Central memory CD4-positive, alpha-beta T cell (primary cell): ENCODE measurements around the gene CAGE1.
"Not testable (repeated sequence)": the region's sequence is repeated elsewhere in the genome, so short reads cannot be mapped to it uniquely, and the experiment has no call there.

Experiments
- DNase-seq: peaks from one replicate; pipeline ENCODE4 v3.0.0; 2022

Gene CAGE1

GRCh38 chr6:7338031-7338430 lies 51.5 kb downstream of the CAGE1 start:
- DNase-seq: no peak

DNA sequence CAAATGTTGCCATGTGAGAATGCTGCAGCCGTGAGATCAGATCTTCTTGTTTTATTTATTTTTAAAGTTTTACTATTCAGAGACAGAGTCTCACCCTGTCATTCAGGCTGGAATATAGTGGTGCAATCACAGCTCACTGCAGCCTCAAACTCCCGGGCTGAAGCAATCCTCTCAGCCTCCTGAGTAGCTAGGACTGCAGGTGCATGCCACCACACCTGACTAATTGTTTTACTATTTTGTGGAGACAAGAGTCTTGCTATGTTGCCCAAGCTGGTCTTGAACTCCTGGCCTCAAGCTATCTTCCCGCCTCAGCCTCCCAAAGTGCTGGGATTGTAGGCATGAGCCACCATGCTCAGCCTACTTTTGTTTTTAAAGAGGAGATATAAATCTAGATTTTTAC lies 54.0 kb downstream of the CAGE1 start:
- no peak for DNase-seq

GRCh38 chr6:7334685-7335084 lies 54.9 kb downstream of the CAGE1 start:
- no peak for DNase-seq

DNA sequence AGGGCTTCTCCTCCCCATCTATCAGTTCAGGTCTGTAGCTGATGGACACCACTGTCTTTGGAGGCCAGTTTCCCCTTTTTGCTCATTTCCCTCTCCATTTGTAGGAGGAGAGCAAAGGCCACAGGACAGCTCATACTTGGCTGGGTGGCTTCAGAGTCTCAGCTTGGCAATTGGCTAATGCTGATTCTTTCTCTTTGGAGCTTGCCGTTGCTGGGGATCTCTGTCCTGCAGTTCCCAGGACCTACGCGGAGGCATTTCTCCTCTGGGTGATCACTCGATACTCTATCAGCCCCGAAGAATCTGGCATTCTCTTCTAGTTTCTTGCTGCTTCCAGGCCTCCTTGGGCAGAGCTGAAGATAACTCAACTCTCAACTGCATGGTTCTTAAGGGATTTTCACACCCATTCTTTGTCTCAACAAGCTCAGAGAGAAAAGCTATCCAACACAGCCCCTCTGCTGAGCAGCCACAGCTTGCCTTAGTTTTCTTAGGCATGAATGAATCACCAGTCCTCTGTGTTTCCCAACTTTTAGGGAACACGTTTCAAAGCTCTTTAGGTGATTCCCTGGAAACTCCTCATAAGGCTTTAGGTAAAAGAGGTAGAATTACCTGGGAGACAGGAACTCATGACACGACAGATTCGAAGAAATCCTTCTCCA lies 57.3 kb downstream of the CAGE1 start:
- no peak for DNase-seq

DNA sequence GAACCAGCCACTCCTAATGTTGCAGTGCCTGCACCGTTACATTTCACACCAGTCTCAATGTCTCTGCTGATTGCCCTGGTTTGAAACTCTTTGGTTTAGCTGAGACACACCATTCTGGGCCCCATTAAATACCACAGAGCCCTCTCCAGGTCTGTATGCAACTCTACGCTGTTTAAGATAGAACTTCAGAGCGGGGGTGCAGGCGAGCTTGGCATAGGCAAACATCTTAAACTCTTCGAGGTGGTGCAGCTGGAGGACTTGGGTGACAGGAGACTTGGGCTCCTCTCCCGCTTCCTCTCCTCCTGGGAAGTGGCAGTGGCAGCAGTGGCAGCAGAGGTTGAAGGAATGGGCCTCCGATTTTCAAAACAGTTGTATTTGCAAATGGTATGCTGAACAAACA lies 58.1 kb downstream of the CAGE1 start:
- DNase-seq: no peak

DNA sequence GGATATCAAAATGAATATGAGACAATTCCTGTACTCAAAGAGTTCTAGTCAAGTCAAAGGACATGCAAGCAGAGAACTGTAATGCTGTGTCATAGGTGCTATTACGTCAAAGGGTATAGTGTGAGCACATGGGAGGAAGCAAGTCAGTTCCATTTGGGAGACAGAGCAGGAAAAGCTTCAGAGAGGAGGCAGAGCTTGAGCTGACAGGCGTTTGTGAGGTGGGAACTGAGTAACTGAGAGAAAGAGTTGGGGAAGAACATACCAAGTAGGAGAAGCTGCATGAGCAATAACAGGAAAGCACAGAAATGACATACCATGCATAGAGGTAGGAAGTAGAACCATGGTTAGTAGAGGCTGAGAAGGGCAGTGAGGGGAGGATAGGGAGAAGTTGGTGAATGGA lies 61.3 kb downstream of the CAGE1 start:
- DNase-seq: no peak

DNA sequence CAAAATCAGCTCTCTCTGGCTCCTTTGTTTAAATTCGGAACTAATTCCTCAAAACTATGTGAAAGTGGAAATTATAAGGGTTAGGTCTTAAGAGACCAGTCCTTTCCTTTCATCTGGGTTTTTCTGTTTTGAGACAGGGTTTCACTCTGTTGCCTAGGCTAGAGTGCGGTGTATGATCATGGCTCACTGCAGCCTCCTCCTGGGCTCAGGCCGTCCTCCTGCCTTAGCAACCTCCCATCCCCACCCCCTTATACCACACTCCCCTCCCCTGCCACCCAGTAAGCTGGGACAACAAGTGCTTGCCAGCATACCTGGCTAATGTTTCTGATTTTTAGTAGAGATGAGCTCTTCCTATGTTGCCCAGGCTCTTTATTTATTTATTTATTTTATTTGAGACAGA lies 63.8 kb downstream of the CAGE1 start:
- DNase-seq: no peak

DNA sequence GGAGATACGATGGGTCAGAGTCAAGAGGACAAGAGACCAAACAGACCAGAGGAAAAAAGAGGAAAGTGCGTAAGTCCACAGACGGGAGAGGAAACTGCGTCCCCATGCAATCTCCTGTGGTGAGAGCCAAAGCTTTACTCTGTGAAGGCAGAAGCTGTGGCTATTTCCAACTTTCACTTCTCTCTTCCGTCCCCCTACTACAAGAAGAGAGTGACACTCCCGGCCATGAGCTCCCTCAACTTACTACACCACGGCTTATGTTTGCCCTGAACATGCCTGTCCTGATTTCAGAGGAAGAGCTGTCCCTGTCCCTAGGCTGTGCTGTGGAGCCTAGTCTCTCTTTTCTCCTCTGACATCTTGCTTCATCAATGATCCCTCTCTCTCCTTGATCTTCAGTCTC lies 65.0 kb downstream of the CAGE1 start:
- DNase-seq: no peak

DNA sequence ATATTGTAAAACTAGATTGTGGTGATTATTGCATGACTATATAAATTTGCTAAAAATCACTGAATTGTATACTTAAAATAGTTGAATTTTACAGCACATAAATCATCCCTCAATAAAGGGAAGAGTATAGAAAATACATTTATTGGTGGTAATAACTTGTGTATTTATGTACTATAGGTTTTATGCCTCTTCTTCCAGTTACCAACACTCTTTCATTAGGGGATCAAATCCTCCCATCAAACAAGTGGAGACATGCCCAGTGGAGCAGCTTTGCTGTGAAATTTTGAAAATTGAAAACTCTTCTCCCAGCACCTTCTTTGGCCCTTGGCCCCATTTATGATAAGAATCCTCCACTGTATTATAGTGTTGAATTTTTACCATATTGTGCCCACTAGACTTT lies 66.5 kb downstream of the CAGE1 start:
- no peak for DNase-seq

- DNase-seq: not testable (repeated sequence)
Measured at GRCh38 chr6:7321866-7322265, 67.7 kb downstream of the CAGE1 start.

- not testable (repeated sequence) for DNase-seq
Measured at GRCh38 chr6:7319406-7319805, 70.1 kb downstream of the CAGE1 start.

DNA sequence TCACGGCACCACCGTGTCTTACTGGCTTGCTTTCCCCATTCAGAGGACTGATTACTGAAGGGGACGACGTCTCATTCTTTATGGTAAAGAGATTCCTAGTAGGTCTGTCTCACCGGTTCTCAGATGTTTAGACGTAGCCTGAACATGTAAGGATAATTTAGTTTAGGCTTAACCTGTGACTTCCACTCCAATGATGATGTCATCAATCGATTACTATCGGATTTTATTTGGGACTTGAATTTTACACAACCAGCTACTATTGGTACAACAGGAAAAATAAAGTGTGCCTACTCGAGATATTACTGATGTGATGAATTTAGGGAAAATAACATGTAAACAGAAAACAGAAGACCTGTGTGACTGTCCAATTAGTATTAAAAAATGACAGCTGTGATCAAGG lies 72.0 kb downstream of the CAGE1 start:
- DNase-seq: no peak

GRCh38 chr6:7316658-7317533 lies 72.6 kb downstream of the CAGE1 start:
- DNase-seq: no peak

DNA sequence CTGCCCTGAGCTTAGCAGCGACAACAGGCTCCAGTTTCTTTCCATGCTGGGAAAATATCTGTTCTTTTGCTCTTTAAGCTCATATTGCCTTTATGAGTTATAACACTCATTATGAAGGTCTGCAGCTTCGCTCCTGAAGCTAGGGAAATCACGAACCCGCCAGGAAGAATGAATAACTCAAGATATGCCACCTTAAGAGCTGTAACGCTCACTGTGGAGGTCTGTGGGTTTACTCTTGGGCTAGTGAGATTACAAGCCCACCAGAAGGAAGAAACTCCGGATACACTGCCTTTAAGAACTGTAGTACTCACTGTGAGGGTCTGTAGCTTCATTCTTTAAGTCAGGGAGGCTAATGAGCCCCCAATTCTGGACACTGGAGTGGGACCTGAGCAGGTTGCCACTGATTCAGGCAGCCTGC lies 73.6 kb downstream of the CAGE1 start:
- DNase-seq: no peak

DNA sequence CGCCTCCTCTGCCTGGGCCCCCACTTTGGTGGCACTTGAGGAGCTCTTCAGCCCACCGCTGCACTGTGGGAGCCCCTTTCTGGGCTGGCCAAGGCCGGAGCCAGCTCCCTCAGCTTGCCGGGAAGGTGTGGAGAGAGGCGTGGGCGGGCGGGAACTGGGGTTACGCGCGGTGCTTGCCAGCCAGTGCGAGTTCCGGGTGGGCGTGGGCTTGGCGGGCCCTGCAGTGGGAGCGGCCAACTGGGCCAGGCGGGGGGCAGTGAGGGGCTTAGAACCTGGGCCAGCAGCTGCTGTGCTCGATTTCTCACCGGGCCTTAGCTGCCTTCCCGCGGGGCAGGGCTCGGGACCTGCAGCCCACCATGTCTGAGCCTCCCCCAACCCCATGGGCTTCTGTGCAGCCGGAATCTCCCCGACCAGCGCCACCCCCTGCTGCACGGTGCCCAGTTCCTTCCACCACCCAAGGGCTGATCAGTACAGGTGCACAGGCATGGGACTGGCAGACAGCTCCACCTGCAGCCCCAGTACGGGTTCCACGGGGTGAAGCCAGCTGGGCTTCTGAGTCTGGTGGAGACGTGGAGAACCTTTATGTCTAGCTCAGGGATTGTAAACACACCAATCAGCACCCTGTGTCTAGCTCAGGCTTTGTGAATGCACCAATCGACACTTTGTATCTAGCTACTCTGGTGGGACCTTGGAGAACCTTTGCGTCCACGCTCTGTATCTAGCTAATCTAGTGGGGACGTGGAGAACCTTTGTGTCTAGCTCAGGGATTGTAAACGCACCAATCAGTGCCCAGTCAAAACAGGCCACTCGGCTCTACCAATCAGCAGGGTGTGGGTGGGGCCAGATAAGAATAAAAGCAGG lies 74.2 kb downstream of the CAGE1 start:
- not testable (repeated sequence) for DNase-seq

DNA sequence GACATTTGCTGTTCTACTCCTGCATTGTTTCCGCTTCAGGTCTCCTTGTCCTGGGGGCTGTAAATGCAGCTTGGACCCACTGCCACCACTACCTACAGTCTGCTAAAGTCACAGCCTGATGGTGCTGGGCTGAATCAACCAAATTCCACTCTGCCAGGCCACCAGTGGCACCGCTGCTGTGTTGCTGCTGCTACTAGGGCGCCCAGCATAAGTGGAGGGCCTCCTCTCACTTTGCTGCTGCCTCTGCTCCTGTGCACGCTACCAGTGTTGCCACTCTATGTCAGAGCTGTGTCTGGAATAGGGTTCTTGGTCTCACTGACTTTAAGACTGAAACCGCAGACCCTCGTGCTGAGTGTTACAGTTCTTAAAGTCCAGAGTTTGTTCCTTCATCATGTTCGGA lies 75.1 kb downstream of the CAGE1 start:
- no peak for DNase-seq

DNA sequence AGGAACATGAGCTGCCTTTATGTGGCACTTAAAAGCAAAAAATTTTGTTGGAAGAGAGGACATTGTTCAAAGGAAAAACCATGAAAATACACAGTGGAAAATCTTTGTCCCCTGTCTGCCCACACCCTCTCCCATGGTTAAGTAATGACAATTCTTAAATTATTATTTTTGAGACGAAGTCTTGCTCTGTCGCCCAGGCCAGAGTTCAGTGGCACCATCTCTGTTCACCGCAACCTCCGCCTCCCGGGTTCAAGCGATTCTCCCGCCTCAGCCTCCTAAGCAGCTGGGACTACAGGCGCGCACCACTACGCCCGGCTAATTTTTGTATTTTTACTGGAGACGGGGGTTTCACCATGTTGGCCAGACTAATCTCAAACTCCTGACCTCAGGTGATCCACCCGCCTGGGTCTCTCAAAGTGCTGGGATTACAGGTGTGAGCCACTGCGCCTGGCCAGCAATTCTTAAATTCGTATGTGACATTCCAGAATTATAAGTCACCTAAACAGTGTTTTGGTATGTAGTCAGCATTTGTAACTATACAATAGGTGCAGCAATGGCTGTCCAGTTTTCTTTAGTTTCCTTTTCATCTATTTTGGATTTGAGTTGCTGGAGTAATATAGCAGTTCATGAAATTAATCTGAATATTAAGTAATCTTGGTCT lies 75.9 kb downstream of the CAGE1 start:
- no peak for DNase-seq

- DNase-seq: peak; percentile 86
Measured at GRCh38 chr6:7312616-7313504, 76.7 kb downstream of the CAGE1 start, which contains the start of gene SSR1. Gene SSR1 (minus strand): TSS chr6:7313199. CDS start chr6:7313120, 79 bp downstream.

DNA sequence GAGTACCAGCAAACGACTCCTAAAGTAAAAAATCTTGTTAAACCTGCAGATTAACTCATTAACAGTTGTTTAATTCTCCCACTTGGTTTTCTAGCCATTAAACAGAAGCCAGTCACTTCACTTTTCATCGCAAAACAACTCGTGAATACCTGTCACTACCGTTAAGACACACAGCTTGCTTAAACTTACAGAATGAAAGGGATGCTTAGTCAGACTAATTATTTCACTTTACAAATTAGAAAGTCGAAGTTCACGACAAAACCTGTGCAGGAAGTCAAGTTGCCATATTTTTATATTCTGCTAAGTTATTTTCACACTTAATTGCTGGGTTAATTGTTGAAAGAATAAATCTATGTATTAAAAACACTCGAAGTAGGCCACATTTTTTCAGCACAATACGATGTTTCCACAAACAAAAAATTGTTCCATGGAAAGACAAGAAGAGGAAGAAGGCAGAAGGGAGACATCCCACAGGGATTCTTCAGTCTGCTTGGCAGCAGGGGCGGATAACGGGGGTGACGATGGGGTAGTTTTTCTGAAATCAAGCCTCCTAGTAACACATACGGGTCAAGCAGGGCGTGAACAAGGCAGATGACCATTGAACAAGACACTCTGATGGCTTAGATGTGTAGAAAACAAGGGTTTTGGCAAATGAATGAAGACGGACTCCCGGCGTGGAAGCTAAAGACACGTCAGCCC lies 77.5 kb downstream of the CAGE1 start:
- DNase-seq: no peak

- no peak for DNase-seq
Measured at GRCh38 chr6:7311176-7311575, 78.4 kb downstream of the CAGE1 start.

GRCh38 chr6:7309050-7309449 lies 80.5 kb downstream of the CAGE1 start:
- no peak for DNase-seq
